Heart left ventricle (tissue), 16 donors: ENCODE measurements around the gene METRN. TPM values are rescaled to one million over a fixed set of nuclear protein-coding genes. Genes with fewer than 3 reads are reported as not detected.

Experiments
- ATAC-seq, 4 donors: fragments of 200-7000 bp; cut with Tn5 transposase; one replicate each; pipeline ENCODE4 v1.9.1; 2020 to 2022; ENCODE audit warnings: moderate library complexity in 4 of 4, mild to moderate bottlenecking in 3 of 4, moderate number of reproducible peaks in 1 of 4
- DNase-seq, 5 donors: peaks; one replicate each; pipeline ENCODE4 v3.0.0-alpha.2; 2020
- H3K27ac ChIP-seq, 12 donors: fragments of 200-600 bp; sonication (generic) in 4 of 12; one replicate each; pipeline versions ENCODE4 v1.5.0 to v1.8.0; 2016 to 2022; ENCODE audit warnings: mild to moderate bottlenecking in 2 of 12
- H3K27me3 ChIP-seq, 9 donors: fragments of 200-600 bp; sonication (generic) in 2 of 9; one replicate each; pipeline versions ENCODE4 v1.5.1 to v1.8.0; 2016 to 2022; ENCODE audit warnings: mild to moderate bottlenecking in 3 of 9
- H3K36me3 ChIP-seq, 9 donors: fragments of 200-600 bp; sonication (generic) in 2 of 9; one replicate each; pipeline versions ENCODE4 v1.5.0 to v1.8.0; 2018 to 2022; ENCODE audit warnings: mild to moderate bottlenecking in 2 of 9
- H3K4me1 ChIP-seq, 12 donors: fragments of 200-600 bp; sonication (generic) in 4 of 12; one replicate each; pipeline versions ENCODE4 v1.5.0 to v1.8.0; 2016 to 2022; ENCODE audit warnings: mild to moderate bottlenecking in 3 of 12
- H3K4me3 ChIP-seq, 12 donors: fragments of 200-600 bp; sonication (generic) in 4 of 12; one replicate each; pipeline versions ENCODE4 v1.5.0 to v1.8.0; 2017 to 2022; ENCODE audit warnings: mild to moderate bottlenecking in 9 of 12, moderate library complexity in 4 of 12
- H3K9me3 ChIP-seq, 12 donors: fragments of 200-600 bp; sonication (generic) in 4 of 12; one replicate each; pipeline versions ENCODE4 v1.5.0 to v1.8.0; 2016 to 2022; ENCODE audit warnings: mild to moderate bottlenecking in 1 of 12
- POLR2A ChIP-seq, 2 donors: fragments of 450-650 bp; IDR thresholded peaks; one replicate each; pipeline ENCODE4 v1.6.1; 2017; ENCODE audit warnings: antibody characterized with exemption in 2 of 2, mild to moderate bottlenecking in 2 of 2, moderate library complexity in 2 of 2
- WGBS, 4 donors: extraction: QIAGEN DNeasy Blood & Tissue Kit in 2 of 4; methylation state at CpG; one replicate each; pipeline versions ENCODE4 v1.1.5 to v1.1.7; 2013 to 2018; 5-methylcytosine and 5-hydroxymethylcytosine counted together
- intact Hi-C, 10 donors: fragments of 100-400 bp; cut with DNase I; formaldehyde crosslinking; loops; one replicate each; pipeline versions ENCODE4 v1.11.1 to v1.14.2; 2022
- polyA plus RNA-seq, 2 donors: library from polyadenylated mRNA; stranded (reverse); fragments of 200-250 nt; gene quantifications; one replicate each; pipeline ENCODE4 v1.2.3, GENCODE V29; 2013
- total RNA-seq, 9 donors: library from RNA; depleted of rRNA in 2 of 9; stranded (reverse); fragments of >200 nt in 2 of 9; fragmentation: NEBNext Ultra II Directional in 3 of 9; extraction: Animal tissue kit (Norgen Biotek cat#: 25700) in 3 of 9; gene quantifications; one replicate each; pipeline versions ENCODE4 v1.1.0 to v1.2.4, GENCODE V29; 2016 to 2023
- TF ChIP-seq, protein P1 (sequence below), 12 donors: fragments of 200-600 bp; sonication (generic) in 4 of 12; IDR thresholded peaks; one replicate each; pipeline versions ENCODE4 v1.5.0 to v1.8.0; 2018 to 2022; ENCODE audit warnings: antibody characterized with exemption in 12 of 12, mild to moderate bottlenecking in 5 of 12
- donor health status: ischemic (EF 13 %, LVEDD 7.1; RV severe dilation, severe dysfunction).
- donor health status: healthy with polysubstance abuse.
- donor health status: DM: no; HTN: yes; CAD: no.
- donor health status: DM: no; HTN: no; CAD: no.
- donor health status: ischemic (EF 25% LVEDD 6.9; RV normal size, moderate dysfunction).
- donor health status: ischemic (EF 25% LVEDD 5.7; RV mildly dilated, moderate dysfunction).
- donor health status: healthy.
- donor health status: DM: yes; HTN: yes; CAD: no.
- donor health status: ischemic (EF 35%, LVEDD 5.7; RV mildly dilated, moderate dysfunction).
- donor health status: nonischemic (EF 11% LVEDD 7.7; RV severe dilation, severe dysfunction).
- donor health status: DM: yes; HTN: yes; CAD: no.
- donor health status: PGD.
- donor health status: ischemic (EF 29% LVEDD 5.4; RV normal size, mild dysfunction).
- donor health status: nonischemic (EF 23%, LVEDD 6.1; RV moderate dilation, normal function).

METRN gene
- total and polyA plus RNA-seq, 11 donors, result 31.2 to 79.4 (median 60.7) TPM

DNA sequence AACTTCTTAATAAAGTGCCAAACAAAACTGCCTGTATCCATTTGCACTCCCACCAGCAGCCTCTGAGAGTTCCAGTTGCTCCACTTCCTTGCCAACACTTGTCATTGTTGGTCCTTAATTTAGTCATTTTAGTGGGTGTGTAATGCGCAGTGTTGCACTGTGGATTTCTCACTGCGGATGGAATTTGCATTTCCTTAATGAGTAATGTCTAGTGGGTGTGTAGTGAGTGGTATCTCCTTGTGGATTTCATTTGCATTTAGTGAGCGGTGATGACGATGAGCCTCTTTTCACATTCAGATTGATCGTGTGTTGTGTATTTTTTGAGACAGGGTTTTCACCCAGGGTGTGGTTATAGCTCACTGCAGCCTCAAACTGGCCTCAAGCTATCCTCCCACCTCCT, 41.5 kb downstream of the METRN start:
- H3K27me3 ChIP-seq, result peaks cover 0 to 13% (median 0%) of the 10 kb centered on the region in 9 donors
- no peaks in the 10 kb centered on the region for H3K36me3 ChIP-seq
- WGBS, 4 donors, result 90 to 93% (median 91%) methylated on average over 5 of the region's 5 CpGs
- ATAC-seq (no peak), DNase-seq (no peak)
- no peak overlapping the region for H3K27ac ChIP-seq
- no peaks in the 10 kb centered on the region for H3K9me3 ChIP-seq
- no peak overlapping the region for H3K4me3 ChIP-seq
- H3K4me1 ChIP-seq, result peaks cover 0 to 16% (median 0%) of the 10 kb centered on the region in 12 donors
- intact Hi-C loops, result no loop called here
- TF ChIP-seq POLR2A (IDR thresholded peaks at IDR 0.05), result no peak
- TF ChIP-seq, protein P1, sequence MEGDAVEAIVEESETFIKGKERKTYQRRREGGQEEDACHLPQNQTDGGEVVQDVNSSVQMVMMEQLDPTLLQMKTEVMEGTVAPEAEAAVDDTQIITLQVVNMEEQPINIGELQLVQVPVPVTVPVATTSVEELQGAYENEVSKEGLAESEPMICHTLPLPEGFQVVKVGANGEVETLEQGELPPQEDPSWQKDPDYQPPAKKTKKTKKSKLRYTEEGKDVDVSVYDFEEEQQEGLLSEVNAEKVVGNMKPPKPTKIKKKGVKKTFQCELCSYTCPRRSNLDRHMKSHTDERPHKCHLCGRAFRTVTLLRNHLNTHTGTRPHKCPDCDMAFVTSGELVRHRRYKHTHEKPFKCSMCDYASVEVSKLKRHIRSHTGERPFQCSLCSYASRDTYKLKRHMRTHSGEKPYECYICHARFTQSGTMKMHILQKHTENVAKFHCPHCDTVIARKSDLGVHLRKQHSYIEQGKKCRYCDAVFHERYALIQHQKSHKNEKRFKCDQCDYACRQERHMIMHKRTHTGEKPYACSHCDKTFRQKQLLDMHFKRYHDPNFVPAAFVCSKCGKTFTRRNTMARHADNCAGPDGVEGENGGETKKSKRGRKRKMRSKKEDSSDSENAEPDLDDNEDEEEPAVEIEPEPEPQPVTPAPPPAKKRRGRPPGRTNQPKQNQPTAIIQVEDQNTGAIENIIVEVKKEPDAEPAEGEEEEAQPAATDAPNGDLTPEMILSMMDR (IDR thresholded peaks at IDR 0.05), result no peak

DNA sequence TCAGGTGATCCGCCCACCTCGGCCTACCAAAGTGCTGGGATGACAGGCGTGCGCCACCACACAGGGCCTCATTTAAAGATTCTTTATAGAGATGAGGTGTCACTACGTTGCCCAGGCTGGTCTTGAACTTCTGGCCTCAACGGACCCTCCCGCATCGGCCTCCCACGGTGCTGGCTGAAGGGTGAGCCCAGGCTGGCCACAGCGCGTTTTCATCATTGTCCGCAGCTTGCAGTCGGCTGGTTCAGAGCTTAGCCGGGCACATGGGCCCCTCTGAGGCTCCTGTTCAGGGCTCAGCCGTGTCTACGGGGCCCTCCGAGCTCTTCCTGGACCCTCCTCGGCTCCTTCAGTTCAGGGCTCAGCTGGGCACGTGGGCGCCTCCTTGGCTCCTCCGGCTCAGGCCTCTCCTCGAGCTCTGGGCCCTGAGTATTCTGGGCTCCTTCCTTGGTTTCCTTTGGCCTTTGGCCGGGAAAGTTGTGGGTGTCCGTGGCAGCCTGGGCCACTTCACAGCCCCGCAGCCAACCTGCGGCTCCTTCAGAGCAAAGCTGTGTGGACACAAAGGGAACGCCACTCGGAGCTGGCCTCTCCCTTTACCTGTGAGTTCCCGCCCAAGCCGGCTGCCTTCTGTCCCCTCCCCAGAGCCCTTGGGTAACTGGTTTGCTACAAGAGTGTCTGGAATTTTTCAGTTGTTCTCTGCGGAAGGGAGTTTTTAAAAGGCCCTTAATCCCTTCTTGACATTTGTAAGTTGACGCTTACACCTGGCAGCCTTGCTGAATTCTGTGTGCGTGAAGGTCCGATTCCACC, 44.4 kb downstream of the METRN start:
- peaks cover 0 to 15% (median 0%) of the 10 kb centered on the region in 9 donors for H3K27me3 ChIP-seq
- WGBS, 4 donors, result 80 to 87% (median 84%) methylated on average over 34 of the region's 34 CpGs

DNA sequence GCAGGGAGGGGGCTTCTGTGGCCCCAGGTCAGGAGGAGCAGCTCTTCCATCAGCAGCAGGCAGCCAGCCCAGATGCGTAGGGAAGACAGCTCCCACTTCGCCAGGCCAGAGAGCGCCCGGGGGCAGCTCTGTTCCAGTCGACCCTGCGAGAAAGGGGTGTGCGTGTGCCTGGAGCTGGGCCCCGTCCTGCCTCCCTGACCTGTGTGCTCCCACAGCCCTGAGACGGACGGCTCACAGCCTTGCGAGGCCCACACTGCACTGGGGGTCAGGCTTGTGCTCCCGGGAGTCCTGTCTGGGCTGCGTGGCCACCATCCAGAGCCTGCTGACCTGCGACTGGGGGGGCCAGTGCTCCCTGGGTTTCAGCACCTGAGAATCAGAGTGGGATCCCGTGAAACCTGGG, 45.1 kb downstream of the METRN start:
- no peak for ATAC-seq

More for the DNA sequence above, 44.4 kb downstream of the METRN start:
- peak in 1 of 5 donors; percentile 5 for DNase-seq
- peaks cover 0 to 12% (median 0%) of the 10 kb centered on the region in 12 donors for H3K4me1 ChIP-seq
- no peaks in the 10 kb centered on the region for H3K9me3 ChIP-seq
- H3K36me3 ChIP-seq, result no peaks in the 10 kb centered on the region
- ATAC-seq, result no peak
- no peak overlapping the region for H3K4me3 ChIP-seq
- intact Hi-C loops, result no loop called here
- no peak overlapping the region for H3K27ac ChIP-seq
- TF ChIP-seq, protein P1 (IDR thresholded peaks at IDR 0.05), result no peak
- TF ChIP-seq POLR2A (IDR thresholded peaks at IDR 0.05), result no peak

More for the DNA sequence above, 45.1 kb downstream of the METRN start:
- no peaks in the 10 kb centered on the region for H3K36me3 ChIP-seq
- peaks cover 0 to 15% (median 0%) of the 10 kb centered on the region in 9 donors for H3K27me3 ChIP-seq
- H3K27ac ChIP-seq, result no peak overlapping the region
- peaks cover 0 to 6% (median 0%) of the 10 kb centered on the region in 12 donors for H3K4me1 ChIP-seq
- DNase-seq, result no peak
- intact Hi-C loops, result no loop called here
- no peak overlapping the region for H3K4me3 ChIP-seq
- no peaks in the 10 kb centered on the region for H3K9me3 ChIP-seq
- WGBS, 4 donors, result 62 to 80% (median 68%) methylated on average over 9 to 15 of the region's 15 CpGs
- TF ChIP-seq POLR2A (IDR thresholded peaks at IDR 0.05), result no peak
- TF ChIP-seq, protein P1 (IDR thresholded peaks at IDR 0.05), result no peak
